ENCODE measurements around the gene MEA1. TPM values are rescaled to one million over a fixed set of nuclear protein-coding genes. Genes with fewer than 3 reads are reported as not detected.

The MEA1 gene
- total RNA-seq, 1 experiment from 2014 or later = 64.8 TPM

GRCh38 chr6:43052842-43053544 is 39.2 kb upstream of the MEA1 start:
- peak overlapping the region; percentile 98 for H3K27ac ChIP-seq (ENCODE audit: low read depth, low read length)
- intact Hi-C loops (cut with micrococcal nuclease) = no loop called here
- peaks cover 32% of the 10 kb centered on the region for H3K79me2 ChIP-seq (ENCODE audit: insufficient read depth, low read length)
- DNase-seq (ENCODE audit: low read depth, low spot score) (no peak), ATAC-seq (peak; percentile 41)
- H3K36me3 ChIP-seq (ENCODE audit: control insufficient read depth in 1 of 2, insufficient read depth in 2 of 2, low read length in 2 of 2) = peaks cover 8 to 24% of the 10 kb centered on the region in 2 experiments; a peak in 3 of 4 replicates
- peaks cover 7 to 25% of the 10 kb centered on the region in 2 experiments; a peak in 3 of 4 replicates for H3K4me1 ChIP-seq (ENCODE audit: control insufficient read depth in 1 of 2, insufficient read depth in 2 of 2, low read length in 2 of 2)
- H3K9me2 ChIP-seq (ENCODE audit: insufficient read depth) = no peaks in the 10 kb centered on the region
- H2AFZ ChIP-seq (ENCODE audit: low read depth, low read length, poor library complexity, severe bottlenecking) = no peak overlapping the region
- CTCF ChIA-PET = interaction anchor here (1.5 kb wide), 1 partner anchor 91 kb away, joined by 5 read pairs; no protein-coding TSS in a partner anchor
- no peaks in the 10 kb centered on the region for H3K9me3 ChIP-seq (ENCODE audit: control insufficient read depth in 1 of 2, insufficient read depth in 1 of 2, low read depth in 1 of 2, low read length in 2 of 2)
- no TSS peak for BruUV-seq (replicated peaks)
- H3K9ac ChIP-seq (ENCODE audit: low read length) = peak overlapping the region; percentile 98
- RAD21 ChIA-PET (ENCODE audit: low non-redundant PET in 1 of 2, low total read pairs in 2 of 2, uncharacterized antibody in 2 of 2, unreplicated experiment in 2 of 2) = interaction anchor here in 1 of 2 experiments (1.0 kb wide), 1 partner anchor 24 kb away, joined by 3 read pairs; no protein-coding TSS in a partner anchor
- H3K27me3 ChIP-seq (ENCODE audit: insufficient read depth, low read length) = no peaks in the 10 kb centered on the region
- peak overlapping the region; percentile 99 for H3K4me2 ChIP-seq (ENCODE audit: low read length)
- H3K4me3 ChIP-seq (replicated peaks in 1 of 2; ENCODE audit: low read depth in 1 of 2, low read length in 2 of 2) = peak overlapping the region; percentile 97
- H4K20me1 ChIP-seq (ENCODE audit: insufficient read depth) = no peaks in the 10 kb centered on the region
- POLR2A ChIA-PET = interaction anchor here (0.8 to 1.6 kb wide), 5 partner anchors 12 to 122 kb away, joined by 3 to 10 read pairs (median 4); partner anchors contain the start of genes KLHDC3, MEA1 and PPP2R5D
- no peak for TF ChIP-seq TCF7L2 (IDR thresholded peaks at IDR 0.05; ENCODE audit: borderline replicate concordance, extremely low read depth, insufficient read depth, insufficient read length)
- TF ChIP-seq CBX3 (IDR thresholded peaks at IDR 0.05; ENCODE audit: low read depth) = no peak
- no peak for TF ChIP-seq EZH2phosphoT487 (IDR thresholded peaks at IDR 0.05; ENCODE audit: borderline replicate concordance)
- TF ChIP-seq REST (IDR thresholded peaks at IDR 0.05; ENCODE audit: low read depth) = no peak
- no peak for TF ChIP-seq ZBTB33 (IDR thresholded peaks at IDR 0.05; ENCODE audit: extremely low read depth, insufficient replicate concordance, low read length)
- TF ChIP-seq EGR1 (IDR thresholded peaks at IDR 0.05; ENCODE audit: low read depth) = no peak
- no peak for TF ChIP-seq ELF1 (IDR thresholded peaks at IDR 0.05; ENCODE audit: borderline replicate concordance, low read depth)
- no peak for TF ChIP-seq ZFX (IDR thresholded peaks at IDR 0.05)
- no peak for TF ChIP-seq ZNF274 (IDR thresholded peaks at IDR 0.05; ENCODE audit: low read depth, low read length)
- no peak for TF ChIP-seq MAX (IDR thresholded peaks at IDR 0.05)
- TF ChIP-seq SIN3A (IDR thresholded peaks at IDR 0.05; ENCODE audit: low read depth) = no peak
- no peak for TF ChIP-seq POLR2AphosphoS5 (IDR thresholded peaks at IDR 0.05; ENCODE audit: low read depth, low read length)
- TF ChIP-seq JUND (IDR thresholded peaks at IDR 0.05) = no peak
- TF ChIP-seq RAD21 (IDR thresholded peaks at IDR 0.05; ENCODE audit: low read depth) = no peak
- no peak for TF ChIP-seq CTCF (IDR thresholded peaks at IDR 0.05 in 2 of 3, conservative IDR thresholded peaks at IDR 0.05 in 1 of 3; ENCODE audit: borderline replicate concordance in 1 of 3, insufficient read depth in 1 of 3, low read depth in 2 of 3, low read length in 2 of 3)
- TF ChIP-seq SP1 (IDR thresholded peaks at IDR 0.05; ENCODE audit: low read depth) = no peak
- no peak for TF ChIP-seq ATF3 (IDR thresholded peaks at IDR 0.05)
- TF ChIP-seq EZH2 (IDR thresholded peaks at IDR 0.05) = no peak
